SJSA1 (cell line): Measurements from ENCODE around the gene MAN2B2. TPM values are rescaled to one million over a fixed set of nuclear protein-coding genes. Genes with fewer than 3 reads are reported as not detected.

Experiments used
- DNase-seq, 2 experiments: peaks; one replicate each; pipeline ENCODE4 v3.0.0-alpha.2; 2015 to 2020; ENCODE audit warnings: low spot score in 2 of 2, low read depth in 1 of 2
- H3K27ac ChIP-seq: fragments of 250-450 bp; sonication (Bioruptor Pico); 2 replicates; pipeline ENCODE4 v1.5.1; 2020; ENCODE audit warnings: mild to moderate bottlenecking, moderate library complexity
- H3K27me3 ChIP-seq: fragments of 250-450 bp; sonication (Bioruptor Pico); replicated peaks from 2 replicates; pipeline ENCODE4 v1.5.1; 2020; ENCODE audit warnings: mild to moderate bottlenecking, moderate library complexity
- H3K36me3 ChIP-seq: fragments of 250-450 bp; sonication (Bioruptor Pico); 2 replicates; pipeline ENCODE4 v1.5.1; 2020; ENCODE audit warnings: mild to moderate bottlenecking
- H3K4me1 ChIP-seq: fragments of 250-450 bp; sonication (Bioruptor Pico); replicated peaks from 2 replicates; pipeline ENCODE4 v1.6.1; 2021; ENCODE audit warnings: mild to moderate bottlenecking
- H3K4me3 ChIP-seq: fragments of 250-450 bp; sonication (Bioruptor Pico); 2 replicates; pipeline ENCODE4 v1.5.1; 2020; ENCODE audit warnings: mild to moderate bottlenecking
- H3K9me3 ChIP-seq: fragments of 250-450 bp; sonication (Bioruptor Pico); replicated peaks from 2 replicates; pipeline ENCODE4 v1.5.1; 2020; ENCODE audit warnings: mild to moderate bottlenecking
- total RNA-seq: library from RNA; depleted of rRNA; stranded (reverse); fragments of >200 nt; shearing (Covaris generic); gene quantifications from 2 replicates; pipeline ENCODE4 v1.2.3, GENCODE V29; 2014; rRNA removed

The MAN2B2 gene
- total RNA-seq: 6.7 and 12.1 TPM in 2 replicates

GRCh38 chr4:6574747-6575502 lies at the start of gene MAN2B2:
TSS of gene MAN2B2 (plus strand) at chr4:6575189. CDS start at chr4:6575211, 22 bp downstream.
- no peaks in the 10 kb centered on the region for H3K36me3 ChIP-seq
- no peak within 1 kb of the TSS; the same call in 1 of the 2 replicates for H3K27ac ChIP-seq
- no peaks in the 10 kb centered on the region for H3K27me3 ChIP-seq
- no peaks in the 10 kb centered on the region for H3K9me3 ChIP-seq
- peak within 1 kb of the TSS; percentile 70 for H3K4me3 ChIP-seq
- peaks cover 10% of the 10 kb centered on the region; the same call in 1 of the 2 replicates for H3K4me1 ChIP-seq
- DNase-seq: peak; percentile 40 to 76

- Histone ChIP-seq H3K4me1 (peaks cover 10% of the 10 kb centered on the region; the same call in 1 of the 2 replicates), H3K36me3 (no peaks in the 10 kb centered on the region), H3K9me3 (no peaks in the 10 kb centered on the region), H3K4me3 (no peak overlapping the region), H3K27me3 (no peaks in the 10 kb centered on the region), H3K27ac (no peak overlapping the region)
- DNase-seq: no peak
Measured at GRCh38 chr4:6525474-6525873, 49.5 kb upstream of the MAN2B2 start.

GRCh38 chr4:6526156-6526555 lies 48.8 kb upstream of the MAN2B2 start:
- DNase-seq: peak in 1 of 2 experiments; percentile 24
- no peaks in the 10 kb centered on the region for H3K9me3 ChIP-seq
- H3K27ac ChIP-seq: no peak overlapping the region
- no peaks in the 10 kb centered on the region for H3K36me3 ChIP-seq
- H3K4me1 ChIP-seq: peaks cover 10% of the 10 kb centered on the region; the same call in 1 of the 2 replicates
- H3K27me3 ChIP-seq: no peaks in the 10 kb centered on the region
- no peak overlapping the region for H3K4me3 ChIP-seq

GRCh38 chr4:6526671-6527091 lies 48.3 kb upstream of the MAN2B2 start:
- Histone ChIP-seq H3K9me3 (no peaks in the 10 kb centered on the region), H3K4me3 (no peak overlapping the region), H3K27me3 (no peaks in the 10 kb centered on the region), H3K36me3 (no peaks in the 10 kb centered on the region), H3K27ac (no peak overlapping the region), H3K4me1 (peaks cover 10% of the 10 kb centered on the region; the same call in 1 of the 2 replicates)
- no peak for DNase-seq

- Histone ChIP-seq H3K36me3 (no peaks in the 10 kb centered on the region), H3K4me1 (peaks cover 10% of the 10 kb centered on the region; the same call in 1 of the 2 replicates), H3K4me3 (no peak overlapping the region), H3K9me3 (no peaks in the 10 kb centered on the region), H3K27me3 (no peaks in the 10 kb centered on the region), H3K27ac (no peak overlapping the region)
- no peak for DNase-seq
Measured at GRCh38 chr4:6527259-6527658, 47.7 kb upstream of the MAN2B2 start.

- H3K4me1 ChIP-seq: peaks cover 10% of the 10 kb centered on the region; the same call in 1 of the 2 replicates
- no peak overlapping the region for H3K4me3 ChIP-seq
- H3K36me3 ChIP-seq: no peaks in the 10 kb centered on the region
- no peak overlapping the region for H3K27ac ChIP-seq
- H3K27me3 ChIP-seq: no peaks in the 10 kb centered on the region
- no peak for DNase-seq
- H3K9me3 ChIP-seq: no peaks in the 10 kb centered on the region
Measured at GRCh38 chr4:6527683-6528595, 47.0 kb upstream of the MAN2B2 start.

GRCh38 chr4:6529021-6529420 lies 46.0 kb upstream of the MAN2B2 start:
- H3K9me3 ChIP-seq: no peaks in the 10 kb centered on the region
- H3K27ac ChIP-seq: no peak overlapping the region
- no peaks in the 10 kb centered on the region for H3K36me3 ChIP-seq
- H3K27me3 ChIP-seq: no peaks in the 10 kb centered on the region
- DNase-seq: no peak
- no peak overlapping the region for H3K4me3 ChIP-seq
- peaks cover 10% of the 10 kb centered on the region; the same call in 1 of the 2 replicates for H3K4me1 ChIP-seq

- peaks cover 10% of the 10 kb centered on the region; the same call in 1 of the 2 replicates for H3K4me1 ChIP-seq
- no peak for DNase-seq
- no peaks in the 10 kb centered on the region for H3K27me3 ChIP-seq
- no peak overlapping the region for H3K27ac ChIP-seq
- no peaks in the 10 kb centered on the region for H3K9me3 ChIP-seq
- H3K4me3 ChIP-seq: no peak overlapping the region
- no peaks in the 10 kb centered on the region for H3K36me3 ChIP-seq
Measured at GRCh38 chr4:6530301-6530700, 44.7 kb upstream of the MAN2B2 start.

- Histone ChIP-seq H3K36me3 (no peaks in the 10 kb centered on the region), H3K9me3 (no peaks in the 10 kb centered on the region), H3K4me1 (peaks cover 6% of the 10 kb centered on the region; the same call in 1 of the 2 replicates), H3K4me3 (no peak overlapping the region), H3K27ac (no peak overlapping the region), H3K27me3 (no peaks in the 10 kb centered on the region)
- no peak for DNase-seq
Measured at GRCh38 chr4:6530964-6531363, 44.0 kb upstream of the MAN2B2 start.

- H3K27me3 ChIP-seq: no peaks in the 10 kb centered on the region
- no peak overlapping the region for H3K4me3 ChIP-seq
- H3K36me3 ChIP-seq: no peaks in the 10 kb centered on the region
- no peaks in the 10 kb centered on the region for H3K9me3 ChIP-seq
- no peaks in the 10 kb centered on the region for H3K4me1 ChIP-seq
- H3K27ac ChIP-seq: no peak overlapping the region
- DNase-seq: no peak
Measured at GRCh38 chr4:6532102-6532501, 42.9 kb upstream of the MAN2B2 start.

GRCh38 chr4:6532658-6533057 lies 42.3 kb upstream of the MAN2B2 start:
- DNase-seq: no peak
- Histone ChIP-seq H3K27ac (no peak overlapping the region), H3K27me3 (no peaks in the 10 kb centered on the region), H3K4me3 (no peak overlapping the region), H3K4me1 (no peaks in the 10 kb centered on the region), H3K36me3 (no peaks in the 10 kb centered on the region), H3K9me3 (no peaks in the 10 kb centered on the region)

GRCh38 chr4:6534050-6534449 lies 40.9 kb upstream of the MAN2B2 start:
- H3K4me1 ChIP-seq: no peaks in the 10 kb centered on the region
- no peak for DNase-seq
- no peak overlapping the region for H3K27ac ChIP-seq
- H3K4me3 ChIP-seq: no peak overlapping the region
- no peaks in the 10 kb centered on the region for H3K27me3 ChIP-seq
- H3K9me3 ChIP-seq: no peaks in the 10 kb centered on the region
- H3K36me3 ChIP-seq: no peaks in the 10 kb centered on the region

GRCh38 chr4:6534618-6535328 lies 40.2 kb upstream of the MAN2B2 start:
- no peak overlapping the region for H3K27ac ChIP-seq
- H3K9me3 ChIP-seq: no peaks in the 10 kb centered on the region
- no peaks in the 10 kb centered on the region for H3K4me1 ChIP-seq
- H3K36me3 ChIP-seq: no peaks in the 10 kb centered on the region
- H3K4me3 ChIP-seq: no peak overlapping the region
- no peak for DNase-seq
- H3K27me3 ChIP-seq: no peaks in the 10 kb centered on the region
